DMS53 (cell line): ENCODE measurements around the gene FAU.

Experiments
- DNase-seq: peaks from one replicate; lab custom pipeline; 2025; lab: John Stamatoyannopoulos, UW

FAU gene

GRCh38 chr11:65107751-65108468, 14.0 kb downstream of the FAU start:
- no peak for DNase-seq

GRCh38 chr11:65107078-65107477, 14.9 kb downstream of the FAU start:
- DNase-seq = no peak

GRCh38 chr11:65104628-65105027, 17.3 kb downstream of the FAU start:
- no peak for DNase-seq

GRCh38 chr11:65103476-65103875, 18.5 kb downstream of the FAU start:
- DNase-seq = no peak

GRCh38 chr11:65102142-65103095, 19.5 kb downstream of the FAU start:
- DNase-seq = no peak

- no peak for DNase-seq
Observed at GRCh38 chr11:65100674-65101350, 21.1 kb downstream of the FAU start.

- DNase-seq = no peak
Observed at GRCh38 chr11:65096926-65097325, 25.0 kb downstream of the FAU start.

- DNase-seq = peak; percentile 97
Observed at GRCh38 chr11:65095974-65096806, 25.7 kb downstream of the FAU start, which contains the start of gene VPS51. Gene VPS51, plus strand, starts transcription at chr11:65096214. Its CDS starts 37 bp downstream, at chr11:65096251.

- DNase-seq = no peak
Observed at GRCh38 chr11:65095427-65095826, 26.5 kb downstream of the FAU start.

GRCh38 chr11:65090628-65091027, 31.3 kb downstream of the FAU start:
- no peak for DNase-seq

- no peak for DNase-seq
Observed at GRCh38 chr11:65089621-65090020, 32.3 kb downstream of the FAU start.

GRCh38 chr11:65087827-65088226, 34.1 kb downstream of the FAU start:
- DNase-seq = no peak

GRCh38 chr11:65087216-65087615, 34.7 kb downstream of the FAU start:
- DNase-seq = no peak

GRCh38 chr11:65086809-65087208, 35.1 kb downstream of the FAU start:
- no peak for DNase-seq

- DNase-seq = no peak
Observed at GRCh38 chr11:65085446-65085845, 36.5 kb downstream of the FAU start.

GRCh38 chr11:65084598-65085375, 37.1 kb downstream of the FAU start:
- DNase-seq = no peak

GRCh38 chr11:65083834-65084597, 37.9 kb downstream of the FAU start, which contains the start of the genes CDCA5 and ZFPL1:
Gene CDCA5, minus strand, starts transcription at chr11:65084040. Its CDS starts 62 bp downstream, at chr11:65083978.
Gene ZFPL1, plus strand, starts transcription at chr11:65084222. Its CDS starts 477 bp downstream, at chr11:65084699.
- DNase-seq = peak; percentile 98

GRCh38 chr11:65083134-65083833, 38.6 kb downstream of the FAU start:
- no peak for DNase-seq

GRCh38 chr11:65078786-65079342, 43.1 kb downstream of the FAU start:
- DNase-seq = no peak
